NT2/D1 (cell line): Measurements from ENCODE around the gene FSIP1.

Experiments used
- SUZ12 ChIP-seq: IDR thresholded peaks from 2 replicates; pipeline ENCODE4 v1.6.1; 2011; ENCODE audit not compliant: insufficient read length, insufficient read depth; ENCODE audit errors: extremely low read depth
- YY1 ChIP-seq: IDR thresholded peaks from 2 replicates; pipeline ENCODE4 v1.6.1; 2011; ENCODE audit not compliant: insufficient read length, insufficient read depth
- ZNF274 ChIP-seq: IDR thresholded peaks from 2 replicates; pipeline ENCODE4 v1.6.1; 2011; ENCODE audit warnings: mild to moderate bottlenecking, low read depth, low read length

- no peak for TF ChIP-seq YY1
- TF ChIP-seq SUZ12, result no peak
- TF ChIP-seq ZNF274, result no peak
Measured at GRCh38 chr15:39605146-39605545, 177.5 kb downstream of the FSIP1 start.
